ENCODE results near the gene RPS16.

Gene RPS16

GRCh38 chr19:39449116-39449797 is 13.5 kb upstream of the RPS16 start:
- DNase-seq (ENCODE audit: low read depth): no peak

- DNase-seq (ENCODE audit: low read depth): no peak
Observed at GRCh38 chr19:39448271-39448670, 12.5 kb upstream of the RPS16 start.

- DNase-seq (ENCODE audit: low read depth): no peak
Observed at GRCh38 chr19:39446365-39447084, 10.8 kb upstream of the RPS16 start.

GRCh38 chr19:39445196-39446111 is 9.7 kb upstream of the RPS16 start, which contains the start of gene SUPT5H:
Gene SUPT5H (plus strand): TSS chr19:39445582. CDS start chr19:39445891, 309 bp downstream.
- peak; percentile 95 for DNase-seq (ENCODE audit: low read depth)

GRCh38 chr19:39444598-39445195 is 8.9 kb upstream of the RPS16 start:
- no peak for DNase-seq (ENCODE audit: low read depth)

- DNase-seq (ENCODE audit: low read depth): no peak
Observed at GRCh38 chr19:39438270-39438934, 2.7 kb upstream of the RPS16 start.

- no peak for DNase-seq (ENCODE audit: low read depth)
Observed at GRCh38 chr19:39436350-39436716, 584 bp upstream of the RPS16 start.

GRCh38 chr19:39434123-39435076 is 1.3 kb downstream of the RPS16 start:
- no peak for DNase-seq (ENCODE audit: low read depth)

GRCh38 chr19:39433480-39434079 is 2.2 kb downstream of the RPS16 start:
- DNase-seq (ENCODE audit: low read depth): no peak

- DNase-seq (ENCODE audit: low read depth): no peak
Observed at GRCh38 chr19:39432677-39433025, 3.1 kb downstream of the RPS16 start.

GRCh38 chr19:39430675-39431593 is 4.8 kb downstream of the RPS16 start:
- no peak for DNase-seq (ENCODE audit: low read depth)

- no peak for DNase-seq (ENCODE audit: low read depth)
Observed at GRCh38 chr19:39428283-39429112, 7.3 kb downstream of the RPS16 start.

- no peak for DNase-seq (ENCODE audit: low read depth)
Observed at GRCh38 chr19:39427707-39428106, 8.0 kb downstream of the RPS16 start.

- no peak for DNase-seq (ENCODE audit: low read depth)
Observed at GRCh38 chr19:39426170-39426569, 9.6 kb downstream of the RPS16 start.

- DNase-seq (ENCODE audit: low read depth): no peak
Observed at GRCh38 chr19:39425744-39426143, 10.0 kb downstream of the RPS16 start.

GRCh38 chr19:39424934-39425333 is 10.8 kb downstream of the RPS16 start:
- no peak for DNase-seq (ENCODE audit: low read depth)

GRCh38 chr19:39423258-39424086 is 12.3 kb downstream of the RPS16 start:
- no peak for DNase-seq (ENCODE audit: low read depth)
